ENCODE data around the gene ZNF142. TPM values are rescaled to one million over a fixed set of nuclear protein-coding genes. Genes with fewer than 3 reads are reported as not detected.
"Not testable (repeated sequence)": the region's sequence is repeated elsewhere in the genome, so short reads cannot be mapped to it uniquely, and the experiment has no call there.

Gene ZNF142
- total RNA-seq, 1 donor from 2014 or later = 28.0 TPM

GRCh38 chr2:218691234-218691633 is 31.8 kb upstream of the ZNF142 start:
- Mint-ChIP-seq H3K27me3 (ENCODE audit: low read depth, unreplicated experiment) (no peaks in the 10 kb centered on the region), H3K27ac (ENCODE audit: unreplicated experiment) (peak overlapping the region; percentile 50)
- peaks cover 29% of the 10 kb centered on the region for H3K36me3 ChIP-seq (ENCODE audit: insufficient read depth, low read length)

GRCh38 chr2:218687400-218688060 is 28.1 kb upstream of the ZNF142 start:
- not testable (repeated sequence) for H3K27me3 Mint-ChIP-seq (ENCODE audit: low read depth, unreplicated experiment); H3K9me3 ChIP-seq (ENCODE audit: insufficient read depth, low read depth, low read length); H3K27ac ChIP-seq (ENCODE audit: low read depth, low read length); H3K4me3 ChIP-seq (ENCODE audit: insufficient read depth, low read depth, low read length); H3K79me2 ChIP-seq (ENCODE audit: insufficient read depth, low read length); H3K9ac ChIP-seq (ENCODE audit: low read length); H4K20me1 ChIP-seq (ENCODE audit: insufficient read depth, low read length); H2AFZ ChIP-seq (ENCODE audit: low read depth, low read length); H3K9me3 Mint-ChIP-seq (ENCODE audit: unreplicated experiment); H3K4me1 ChIP-seq (ENCODE audit: insufficient read depth, low read length); H3K27me3 ChIP-seq (ENCODE audit: insufficient read depth, low read length); H3K4me2 ChIP-seq (ENCODE audit: low read length)
- peaks cover 15% of the 10 kb centered on the region for H3K36me3 Mint-ChIP-seq (ENCODE audit: low read depth, unreplicated experiment)
- TF ChIP-seq, protein P1, sequence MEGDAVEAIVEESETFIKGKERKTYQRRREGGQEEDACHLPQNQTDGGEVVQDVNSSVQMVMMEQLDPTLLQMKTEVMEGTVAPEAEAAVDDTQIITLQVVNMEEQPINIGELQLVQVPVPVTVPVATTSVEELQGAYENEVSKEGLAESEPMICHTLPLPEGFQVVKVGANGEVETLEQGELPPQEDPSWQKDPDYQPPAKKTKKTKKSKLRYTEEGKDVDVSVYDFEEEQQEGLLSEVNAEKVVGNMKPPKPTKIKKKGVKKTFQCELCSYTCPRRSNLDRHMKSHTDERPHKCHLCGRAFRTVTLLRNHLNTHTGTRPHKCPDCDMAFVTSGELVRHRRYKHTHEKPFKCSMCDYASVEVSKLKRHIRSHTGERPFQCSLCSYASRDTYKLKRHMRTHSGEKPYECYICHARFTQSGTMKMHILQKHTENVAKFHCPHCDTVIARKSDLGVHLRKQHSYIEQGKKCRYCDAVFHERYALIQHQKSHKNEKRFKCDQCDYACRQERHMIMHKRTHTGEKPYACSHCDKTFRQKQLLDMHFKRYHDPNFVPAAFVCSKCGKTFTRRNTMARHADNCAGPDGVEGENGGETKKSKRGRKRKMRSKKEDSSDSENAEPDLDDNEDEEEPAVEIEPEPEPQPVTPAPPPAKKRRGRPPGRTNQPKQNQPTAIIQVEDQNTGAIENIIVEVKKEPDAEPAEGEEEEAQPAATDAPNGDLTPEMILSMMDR (IDR thresholded peaks at IDR 0.05; ENCODE audit: insufficient read depth, low read depth, low read length) = peak; percentile 90
- H3K4me3 Mint-ChIP-seq (ENCODE audit: unreplicated experiment) = peak overlapping the region; percentile 36
- peak overlapping the region; percentile 16 for H3K27ac Mint-ChIP-seq (ENCODE audit: unreplicated experiment)
- H3K36me3 ChIP-seq (ENCODE audit: insufficient read depth, low read length) = peaks cover 27% of the 10 kb centered on the region
- peak; percentile 71 for DNase-seq (ENCODE audit: low read depth)
- peak; percentile 70 for FAIRE-seq
- H3K4me1 Mint-ChIP-seq (ENCODE audit: low read depth, unreplicated experiment) = peaks cover 19% of the 10 kb centered on the region

More at GRCh38 chr2:218691234-218691633, 31.8 kb upstream of the ZNF142 start:
- Histone ChIP-seq H3K27ac (ENCODE audit: low read depth, low read length) (no peak overlapping the region), H3K79me2 (ENCODE audit: insufficient read depth, low read length) (no peaks in the 10 kb centered on the region), H3K9me3 (ENCODE audit: insufficient read depth, low read depth, low read length) (no peaks in the 10 kb centered on the region), H4K20me1 (ENCODE audit: insufficient read depth, low read length) (peaks cover 4% of the 10 kb centered on the region), H3K27me3 (ENCODE audit: insufficient read depth, low read length) (no peaks in the 10 kb centered on the region), H3K9ac (ENCODE audit: low read length) (peak overlapping the region; percentile 26), H3K4me3 (ENCODE audit: insufficient read depth, low read depth, low read length) (no peak overlapping the region), H3K4me1 (ENCODE audit: insufficient read depth, low read length) (peaks cover 19% of the 10 kb centered on the region), H2AFZ (ENCODE audit: low read depth, low read length) (no peak overlapping the region), H3K4me2 (ENCODE audit: low read length) (peak overlapping the region; percentile 42)
- no peak for TF ChIP-seq EZH2 (IDR thresholded peaks at IDR 0.05; ENCODE audit: insufficient read depth, low read length)
- TF ChIP-seq, protein P1 (IDR thresholded peaks at IDR 0.05; ENCODE audit: insufficient read depth, low read depth, low read length) = no peak
- peaks cover 34% of the 10 kb centered on the region for H3K4me1 Mint-ChIP-seq (ENCODE audit: low read depth, unreplicated experiment)
- peak; percentile 5 for FAIRE-seq
- peaks cover 29% of the 10 kb centered on the region for H3K36me3 Mint-ChIP-seq (ENCODE audit: low read depth, unreplicated experiment)
- DNase-seq (ENCODE audit: low read depth) = peak; percentile 64
- H3K9me3 Mint-ChIP-seq (ENCODE audit: unreplicated experiment) = no peaks in the 10 kb centered on the region
- no peak overlapping the region for H3K4me3 Mint-ChIP-seq (ENCODE audit: unreplicated experiment)

- Histone ChIP-seq H2AFZ (ENCODE audit: low read depth, low read length) (no peak overlapping the region), H4K20me1 (ENCODE audit: insufficient read depth, low read length) (no peaks in the 10 kb centered on the region), H3K79me2 (ENCODE audit: insufficient read depth, low read length) (no peaks in the 10 kb centered on the region), H3K4me1 (ENCODE audit: insufficient read depth, low read length) (no peaks in the 10 kb centered on the region), H3K36me3 (ENCODE audit: insufficient read depth, low read length) (peaks cover 23% of the 10 kb centered on the region), H3K9me3 (ENCODE audit: insufficient read depth, low read depth, low read length) (no peaks in the 10 kb centered on the region), H3K9ac (ENCODE audit: low read length) (no peak overlapping the region), H3K4me2 (ENCODE audit: low read length) (no peak overlapping the region), H3K4me3 (ENCODE audit: insufficient read depth, low read depth, low read length) (no peak overlapping the region), H3K27ac (ENCODE audit: low read depth, low read length) (no peak overlapping the region), H3K27me3 (ENCODE audit: insufficient read depth, low read length) (no peaks in the 10 kb centered on the region)
- DNase-seq (ENCODE audit: low read depth) (no peak), FAIRE-seq (no peak)
- Mint-ChIP-seq H3K4me3 (ENCODE audit: unreplicated experiment) (no peak overlapping the region), H3K27me3 (ENCODE audit: low read depth, unreplicated experiment) (no peaks in the 10 kb centered on the region), H3K9me3 (ENCODE audit: unreplicated experiment) (no peaks in the 10 kb centered on the region), H3K4me1 (ENCODE audit: low read depth, unreplicated experiment) (peaks cover 3% of the 10 kb centered on the region), H3K27ac (ENCODE audit: unreplicated experiment) (no peak overlapping the region), H3K36me3 (ENCODE audit: low read depth, unreplicated experiment) (peaks cover 18% of the 10 kb centered on the region)
- TF ChIP-seq, protein P1 (IDR thresholded peaks at IDR 0.05; ENCODE audit: insufficient read depth, low read depth, low read length) = no peak
- TF ChIP-seq EZH2 (IDR thresholded peaks at IDR 0.05; ENCODE audit: insufficient read depth, low read length) = no peak
These were observed 20.6 kb upstream of the ZNF142 start for GRCh38 chr2:218680061-218680460.
